HepG2 (cell line): ENCODE measurements around the gene CALR. TPM values are rescaled to one million over a fixed set of nuclear protein-coding genes. Genes with fewer than 3 reads are reported as not detected.

ENCODE experiments used
- ATAC-seq: fragments of 200-7000 bp; cut with Tn5 transposase; 3 replicates; pipeline ENCODE4 v1.9.1; 2020; ENCODE audit warnings: mild to moderate bottlenecking, moderate library complexity
- BruUV-seq: library from RNA; stranded (reverse); fragments of 400-500 nt; replicated peaks from 2 replicates; lab custom pipeline; 2021; lab: Mats Ljungman, UMichigan
- CTCF ChIA-PET: fragments of 300-600 bp; formaldehyde crosslinking; extraction: SDS; loops from one replicate; lab custom pipeline; 2021; ENCODE audit warnings: low total read pairs, inconsistent platforms, low intra/inter-chr PET ratio; lab: Yijun Ruan, JAX
- POLR2A ChIA-PET: fragments of 350-600 bp; sonication (Branson Sonifier 250); formaldehyde crosslinking; loops from one replicate; lab custom pipeline; 2020; ENCODE audit warnings: antibody characterized with exemption, inconsistent platforms; lab: Yijun Ruan, JAX
- DNase-seq: peaks from one replicate; pipeline ENCODE4 v3.0.0-alpha.2; 2015; ENCODE audit warnings: low spot score
- FAIRE-seq: peaks from 3 replicates; lab custom pipeline; 2011; peaks lifted over from hg19 to GRCh38; lab: Jason Lieb, UNC
- H2AFZ ChIP-seq: one replicate; pipeline ENCODE4 v1.6.1; 2011; ENCODE audit warnings: low read length, inconsistent platforms
- H3K27ac ChIP-seq: fragments of 300-600 bp; 3 replicates; pipeline ENCODE4 v1.8.0; 2011; ENCODE audit warnings: mixed run types, mild to moderate bottlenecking, mixed read lengths, low read length, inconsistent platforms; ENCODE audit not compliant: insufficient read depth; ENCODE audit errors: extremely low read length
- H3K27me3 ChIP-seq, 2 experiments: fragments of 200-600 bp in 1 of 2; 2 replicates in 1 of 2; 3 replicates in 1 of 2; pipeline versions ENCODE4 v1.6.0 to v1.8.0; 2011; ENCODE audit warnings: low read length in 2 of 2, mild to moderate bottlenecking in 2 of 2, moderate library complexity in 2 of 2, inconsistent platforms in 1 of 2; ENCODE audit not compliant: insufficient read depth in 2 of 2, control insufficient read depth in 1 of 2
- H3K36me3 ChIP-seq, 2 experiments: fragments of 200-600 bp in 1 of 2; replicated peaks in 1 of 2; 2 replicates in 1 of 2; 3 replicates in 1 of 2; pipeline versions ENCODE4 v1.5.1 to v1.8.0; 2011; ENCODE audit warnings: low read length in 2 of 2, inconsistent platforms in 1 of 2; ENCODE audit not compliant: insufficient read depth in 2 of 2, control insufficient read depth in 1 of 2
- H3K4me1 ChIP-seq: 2 replicates; pipeline ENCODE4 v1.5.1; 2012; ENCODE audit warnings: low read length, inconsistent platforms; ENCODE audit not compliant: insufficient read depth
- H3K4me2 ChIP-seq: 2 replicates; pipeline ENCODE4 v1.6.0; 2011; ENCODE audit warnings: low read depth, low read length, inconsistent platforms
- H3K4me3 ChIP-seq, 3 experiments: fragments of 200-600 bp in 1 of 3; sonication (generic), shearing (Covaris generic) in 1 of 3; replicated peaks in 1 of 3; 2 replicates each; pipeline ENCODE4 v1.5.1; 2011 to 2016; ENCODE audit warnings: low read length in 3 of 3, inconsistent platforms in 2 of 3, low read depth in 2 of 3, mild to moderate bottlenecking in 2 of 3, control low read depth in 1 of 3, mixed read lengths in 1 of 3; ENCODE audit not compliant: insufficient read depth in 1 of 3
- H3K79me2 ChIP-seq: one replicate; pipeline ENCODE4 v1.6.1; 2011; ENCODE audit warnings: low read length, inconsistent platforms; ENCODE audit not compliant: insufficient read depth
- H3K9ac ChIP-seq: 2 replicates; pipeline ENCODE4 v1.6.0; 2011; ENCODE audit warnings: mild to moderate bottlenecking, low read depth, low read length, inconsistent platforms; ENCODE audit not compliant: insufficient read depth
- H3K9me3 ChIP-seq: 2 replicates; pipeline ENCODE4 v1.5.1; 2012; ENCODE audit warnings: mild to moderate bottlenecking, low read length
- H4K20me1 ChIP-seq: 2 replicates; pipeline ENCODE4 v1.6.0; 2011; ENCODE audit warnings: inconsistent platforms, mild to moderate bottlenecking, low read length, moderate library complexity; ENCODE audit not compliant: insufficient read depth
- BRCA1 ChIP-seq: sonication (generic); formaldehyde crosslinking; IDR thresholded peaks from 2 replicates; pipeline ENCODE4 v1.4.0; 2020; ENCODE audit warnings: missing genetic modification reagents
- FOXA3 ChIP-seq: IDR thresholded peaks from 2 replicates; pipeline ENCODE4 v1.6.1; 2016; ENCODE audit warnings: missing genetic modification reagents, missing compliant biosample characterization
- MAFF ChIP-seq: IDR thresholded peaks from 2 replicates; pipeline ENCODE4 v1.6.1; 2011; ENCODE audit warnings: low read depth, low read length, improper control_type of control experiment
- MAFK ChIP-seq, 2 experiments: IDR thresholded peaks in 1 of 2; conservative IDR thresholded peaks in 1 of 2; 2 replicates each; pipeline ENCODE4 v1.6.1; 2011; ENCODE audit warnings: improper control_type of control experiment in 2 of 2, low read length in 2 of 2
- PITX1 ChIP-seq: sonication (generic); formaldehyde crosslinking; IDR thresholded peaks from 2 replicates; pipeline ENCODE4 v1.5.1; 2020; ENCODE audit warnings: mild to moderate bottlenecking, missing genetic modification reagents
- RBM22 ChIP-seq: fragments of 200-400 bp; formaldehyde crosslinking; optimal IDR thresholded peaks from 2 replicates; pipeline ENCODE3; 2017; ENCODE audit warnings: mild to moderate bottlenecking, low read length, moderate library complexity
- REXO4 ChIP-seq: sonication (generic); formaldehyde crosslinking; IDR thresholded peaks from 2 replicates; pipeline ENCODE4 v1.8.0; 2022; ENCODE audit warnings: missing genetic modification reagents, mild to moderate bottlenecking, borderline replicate concordance
- SP1 ChIP-seq, 2 experiments: fragments of 450-650 bp in 1 of 2; sonication (generic) in 1 of 2; formaldehyde crosslinking in 1 of 2; IDR thresholded peaks; 2 replicates each; pipeline versions ENCODE4 v1.4.0 to v1.6.1; 2016 to 2020; ENCODE audit warnings: missing genetic modification reagents in 1 of 2
- TEAD3 ChIP-seq: optimal IDR thresholded peaks from 2 replicates; pipeline ENCODE3; 2016; ENCODE audit warnings: borderline replicate concordance
- XRCC5 ChIP-seq: fragments of 200-400 bp; formaldehyde crosslinking; optimal IDR thresholded peaks from 2 replicates; pipeline ENCODE3; 2017; ENCODE audit warnings: mild to moderate bottlenecking, low read length
- ZNF224 ChIP-seq: sonication (generic); formaldehyde crosslinking; IDR thresholded peaks from 2 replicates; pipeline ENCODE4 v1.5.0; 2020; ENCODE audit warnings: mild to moderate bottlenecking, missing genetic modification reagents
- ZNF225 ChIP-seq: sonication (generic); formaldehyde crosslinking; IDR thresholded peaks from 2 replicates; pipeline ENCODE4 v1.4.0; 2020; ENCODE audit warnings: mild to moderate bottlenecking, missing genetic modification reagents
- ZNF761 ChIP-seq: sonication (generic); formaldehyde crosslinking; conservative IDR thresholded peaks from 2 replicates; pipeline ENCODE4 v1.4.0; 2020; ENCODE audit warnings: mild to moderate bottlenecking, missing genetic modification reagents
- WGBS: methylation state at CpG from one replicate; pipeline ENCODE4 v1.1.6; 2017; ENCODE audit warnings: low lambda C conversion rate; 5-methylcytosine and 5-hydroxymethylcytosine counted together
- in situ Hi-C: cut with HindIII; loops from 2 replicates; pipeline ENCODE4 v1.10.0; 2017; ENCODE audit warnings: low pct_unique_long_range_greater_than_20kb; ENCODE audit not compliant: extremely low pct_ligation_motif_present
- intact Hi-C: fragments of 100-400 bp; cut with micrococcal nuclease; formaldehyde crosslinking; loops from one replicate; pipeline ENCODE4 v1.10.0; 2022; ENCODE audit not compliant: unreplicated experiment
- polyA plus RNA-seq, 8 experiments: library from polyadenylated mRNA; depleted of rRNA in 3 of 8; stranded (reverse) in 7 of 8; unstranded in 1 of 8; fragments of >200 nt; fragmentation: Illumina TruSeq in 4 of 8; extraction: Trizol in 4 of 8; gene quantifications; 2 replicates each; pipeline versions ENCODE4 v1.2.1 to v1.2.3, GENCODE V29; 2011 to 2016; ENCODE audit warnings: low read depth in 4 of 8, missing spikeins in 1 of 8, mixed read lengths in 1 of 8; ENCODE audit not compliant: insufficient read depth in 1 of 8
- total RNA-seq, 5 experiments: library from RNA; depleted of rRNA; stranded (reverse); fragments of >200 nt; fragmentation: Illumina TruSeq; extraction: Trizol; gene quantifications; 2 replicates each; pipeline ENCODE4 v1.2.3, GENCODE V29; 2016; ENCODE audit warnings: low read depth in 1 of 5

CALR gene
- total and polyA plus RNA-seq, 2 of the 13 experiments (the other 11 are each of a cell fraction or from before 2014, with no cell fraction given), result 898 to 934 TPM

- no peaks in the 10 kb centered on the region for H3K79me2 ChIP-seq
- H4K20me1 ChIP-seq, result no peaks in the 10 kb centered on the region
- no peaks in the 10 kb centered on the region for H3K4me1 ChIP-seq
- no peak overlapping the region for H3K4me2 ChIP-seq
- CTCF ChIA-PET, result no interaction called here
- H3K9ac ChIP-seq, result no peak overlapping the region
- no peak overlapping the region for H3K27ac ChIP-seq
- intact Hi-C loops, result no loop called here
- in situ Hi-C loops, result no loop called here
- H3K4me3 ChIP-seq, result no peak overlapping the region
- 98% methylated on average over 4 of the region's 4 CpGs for WGBS
- no TSS peak for BruUV-seq
- H2AFZ ChIP-seq, result no peak overlapping the region
- POLR2A ChIA-PET, result no interaction called here
- no peaks in the 10 kb centered on the region for H3K9me3 ChIP-seq
- peaks cover 26 to 38% of the 10 kb centered on the region in 2 experiments for H3K36me3 ChIP-seq
- DNase-seq (no peak), FAIRE-seq (no peak), ATAC-seq (no peak)
- TF ChIP-seq FOXA3 (no peak), MAFK (conservative IDR thresholded peaks at IDR 0.05 in 1 of 2, IDR thresholded peaks at IDR 0.05 in 1 of 2; ENCODE audit: low read length in 2 of 2) (peak; percentile 50 to 77), BRCA1 (CRISPR knock-in tag) (no peak), TEAD3 (CRISPR knock-in tag) (no peak), ZNF224 (CRISPR knock-in tag) (no peak), MAFF (peak; percentile 61), REXO4 (CRISPR knock-in tag) (no peak), XRCC5 (no peak), SP1 (IDR thresholded peaks at IDR 0.05) (no peak), SP1 (CRISPR knock-in tag; IDR thresholded peaks at IDR 0.05) (no peak), ZNF761 (CRISPR knock-in tag) (no peak), PITX1 (CRISPR knock-in tag) (no peak), ZNF225 (CRISPR knock-in tag) (no peak), RBM22 (peak; percentile 24)
- no peaks in the 10 kb centered on the region; a peak in 1 of 5 replicates for H3K27me3 ChIP-seq
Measured at GRCh38 chr19:12922959-12923358, 15.4 kb upstream of the CALR start.
